PC-9 (cell line): Measurements from ENCODE around the gene RNLS. TPM values are rescaled to one million over a fixed set of nuclear protein-coding genes. Genes with fewer than 3 reads are reported as not detected.

ENCODE experiments used
- BruUV-seq: library from RNA; stranded (reverse); fragments of 400-500 nt; replicated peaks from 2 replicates; lab custom pipeline; 2021; lab: Mats Ljungman, UMichigan
- CTCF ChIA-PET: fragments of 300-600 bp; sonication (Branson Sonifier 250); formaldehyde crosslinking; loops from one replicate; lab custom pipeline; 2022; ENCODE audit warnings: antibody characterized with exemption; lab: Charles Lee
- POLR2A ChIA-PET: fragments of 300-600 bp; sonication (Branson Sonifier 250); formaldehyde crosslinking; loops from one replicate; lab custom pipeline; 2022; ENCODE audit warnings: antibody characterized with exemption; ENCODE audit not compliant: unreplicated experiment; lab: Charles Lee
- DNase-seq, 2 experiments: peaks; one replicate each; pipeline versions ENCODE4 v3.0.0 to v3.0.0-alpha.2; 2015 to 2022; ENCODE audit warnings: mixed read lengths in 1 of 2
- H2AFZ ChIP-seq: fragments of 200-600 bp; sonication (generic); 2 replicates; pipeline ENCODE4 v1.8.1; 2017; ENCODE audit warnings: antibody characterized with exemption
- H3F3A ChIP-seq: fragments of 200-600 bp; sonication (generic); 2 replicates; pipeline ENCODE4 v1.8.1; 2017; ENCODE audit warnings: antibody characterized with exemption, mild to moderate bottlenecking, low read depth; ENCODE audit not compliant: insufficient read depth
- H3K27ac ChIP-seq: fragments of 200-600 bp; sonication (generic); 2 replicates; pipeline ENCODE4 v1.6.1; 2016; ENCODE audit warnings: mixed run types
- H3K27me3 ChIP-seq: fragments of 200-600 bp; sonication (generic); 2 replicates; pipeline ENCODE4 v1.6.1; 2016; ENCODE audit warnings: low read depth, mixed run types; ENCODE audit not compliant: insufficient read depth
- H3K36me3 ChIP-seq: fragments of 200-600 bp; sonication (generic); 2 replicates; pipeline ENCODE4 v1.6.1; 2016; ENCODE audit warnings: low read depth, mixed run types
- H3K4me1 ChIP-seq: fragments of 200-600 bp; sonication (generic); replicated peaks from 2 replicates; pipeline ENCODE4 v1.6.1; 2016; ENCODE audit warnings: mixed run types; ENCODE audit not compliant: insufficient read depth
- H3K4me2 ChIP-seq: fragments of 200-600 bp; sonication (generic); 2 replicates; pipeline ENCODE4 v1.6.1; 2017; ENCODE audit warnings: mixed run types
- H3K4me3 ChIP-seq: fragments of 200-600 bp; sonication (generic); 2 replicates; pipeline ENCODE4 v1.6.1; 2016; ENCODE audit warnings: mixed run types
- H3K79me2 ChIP-seq: fragments of 200-600 bp; sonication (generic); 2 replicates; pipeline ENCODE4 v1.6.1; 2017; ENCODE audit warnings: low read depth, mixed run types
- H3K9me2 ChIP-seq: fragments of 200-600 bp; sonication (generic); 2 replicates; pipeline ENCODE4 v1.8.1; 2017; ENCODE audit warnings: mild to moderate bottlenecking; ENCODE audit not compliant: insufficient read depth
- H3K9me3 ChIP-seq: fragments of 200-600 bp; sonication (generic); 2 replicates; pipeline ENCODE4 v1.8.1; 2016; ENCODE audit warnings: low read depth; ENCODE audit not compliant: insufficient read depth
- H4K20me1 ChIP-seq: fragments of 200-600 bp; sonication (generic); 2 replicates; pipeline ENCODE4 v1.8.1; 2017; ENCODE audit not compliant: insufficient read depth
- EZH2 ChIP-seq: fragments of 200-600 bp; sonication (generic); IDR thresholded peaks from 2 replicates; pipeline ENCODE4 v1.8.0; 2017; ENCODE audit warnings: antibody characterized with exemption, low read depth
- intact Hi-C: fragments of 100-400 bp; cut with micrococcal nuclease; formaldehyde crosslinking; loops from one replicate; pipeline ENCODE4 v1.10.0; 2022; ENCODE audit not compliant: unreplicated experiment
- total RNA-seq: library from RNA; stranded (reverse); gene quantifications from 2 replicates; pipeline ENCODE4 v1.2.3, GENCODE V29; 2021
- TF ChIP-seq, protein P1 (sequence below): fragments of 200-600 bp; sonication (generic); conservative IDR thresholded peaks from 2 replicates; pipeline ENCODE4 v1.6.1; 2017; ENCODE audit warnings: mixed run types, antibody characterized with exemption, mild to moderate bottlenecking, moderate library complexity

The RNLS gene
- total RNA-seq, 1 experiment from 2014 or later = not detected

DNA sequence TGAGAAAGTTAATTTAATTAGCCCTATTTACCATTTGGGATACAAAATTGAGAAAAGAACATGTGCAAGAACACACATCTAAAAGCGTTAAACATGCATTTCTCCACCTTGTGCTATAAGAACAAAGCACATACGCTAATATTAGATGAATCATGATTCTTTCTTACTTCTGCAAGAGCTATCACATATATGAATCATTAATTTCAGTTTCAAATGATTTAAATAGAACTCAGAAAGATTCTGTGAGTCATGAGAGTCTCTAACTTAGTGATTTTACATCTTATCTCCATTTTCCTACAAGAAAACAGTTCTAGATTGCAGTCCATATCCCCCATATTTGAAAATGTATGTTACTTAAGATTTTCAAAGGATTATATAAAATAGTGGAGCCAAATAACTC, 173.9 kb downstream of the RNLS start:
- BruUV-seq = no TSS peak
- Histone ChIP-seq H3K4me2 (no peak overlapping the region), H2AFZ (no peak overlapping the region), H3K9me2 (no peaks in the 10 kb centered on the region; the same call in 1 of the 2 replicates), H3F3A (no peaks in the 10 kb centered on the region), H3K27me3 (no peaks in the 10 kb centered on the region), H3K27ac (no peak overlapping the region), H3K79me2 (no peaks in the 10 kb centered on the region), H3K9me3 (no peaks in the 10 kb centered on the region), H4K20me1 (no peaks in the 10 kb centered on the region), H3K36me3 (no peaks in the 10 kb centered on the region), H3K4me3 (no peak overlapping the region), H3K4me1 (no peaks in the 10 kb centered on the region)
- intact Hi-C loops = no loop called here
- no peak for DNase-seq
- ChIA-PET POLR2A (no interaction called here), CTCF (no interaction called here)
- TF ChIP-seq EZH2 = no peak
- TF ChIP-seq, protein P1, sequence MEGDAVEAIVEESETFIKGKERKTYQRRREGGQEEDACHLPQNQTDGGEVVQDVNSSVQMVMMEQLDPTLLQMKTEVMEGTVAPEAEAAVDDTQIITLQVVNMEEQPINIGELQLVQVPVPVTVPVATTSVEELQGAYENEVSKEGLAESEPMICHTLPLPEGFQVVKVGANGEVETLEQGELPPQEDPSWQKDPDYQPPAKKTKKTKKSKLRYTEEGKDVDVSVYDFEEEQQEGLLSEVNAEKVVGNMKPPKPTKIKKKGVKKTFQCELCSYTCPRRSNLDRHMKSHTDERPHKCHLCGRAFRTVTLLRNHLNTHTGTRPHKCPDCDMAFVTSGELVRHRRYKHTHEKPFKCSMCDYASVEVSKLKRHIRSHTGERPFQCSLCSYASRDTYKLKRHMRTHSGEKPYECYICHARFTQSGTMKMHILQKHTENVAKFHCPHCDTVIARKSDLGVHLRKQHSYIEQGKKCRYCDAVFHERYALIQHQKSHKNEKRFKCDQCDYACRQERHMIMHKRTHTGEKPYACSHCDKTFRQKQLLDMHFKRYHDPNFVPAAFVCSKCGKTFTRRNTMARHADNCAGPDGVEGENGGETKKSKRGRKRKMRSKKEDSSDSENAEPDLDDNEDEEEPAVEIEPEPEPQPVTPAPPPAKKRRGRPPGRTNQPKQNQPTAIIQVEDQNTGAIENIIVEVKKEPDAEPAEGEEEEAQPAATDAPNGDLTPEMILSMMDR = no peak

DNA sequence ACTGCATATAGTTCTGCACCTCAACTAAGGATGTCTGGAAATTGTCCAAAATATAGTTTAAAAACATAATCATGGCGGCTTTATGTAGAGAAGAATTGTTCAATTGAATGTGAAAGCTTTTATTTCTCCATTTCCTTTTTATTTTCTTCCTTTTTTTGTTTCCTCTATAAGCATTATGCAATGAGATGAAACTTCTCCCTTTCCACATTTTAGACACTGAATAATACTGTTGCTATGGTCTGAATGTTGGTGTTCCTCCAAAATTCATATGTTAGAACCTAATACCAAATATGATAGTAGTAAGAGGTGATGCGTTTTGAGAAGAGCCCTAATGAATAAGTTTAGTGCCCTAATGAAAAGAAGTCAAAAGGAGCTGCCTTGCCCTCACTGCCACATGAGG, 175.0 kb downstream of the RNLS start:
- Histone ChIP-seq H4K20me1 (no peaks in the 10 kb centered on the region), H3K4me1 (no peaks in the 10 kb centered on the region), H3K9me2 (no peaks in the 10 kb centered on the region; the same call in 1 of the 2 replicates), H3K4me3 (no peak overlapping the region), H3K36me3 (no peaks in the 10 kb centered on the region), H3K27me3 (no peaks in the 10 kb centered on the region), H3F3A (no peaks in the 10 kb centered on the region), H3K79me2 (no peaks in the 10 kb centered on the region), H3K9me3 (no peaks in the 10 kb centered on the region), H3K27ac (no peak overlapping the region), H3K4me2 (no peak overlapping the region), H2AFZ (no peak overlapping the region)
- TF ChIP-seq, protein P1 = no peak
- no peak for TF ChIP-seq EZH2
- intact Hi-C loops = no loop called here
- no peak for DNase-seq
- ChIA-PET CTCF (no interaction called here), POLR2A (no interaction called here)
- BruUV-seq = no TSS peak

DNA sequence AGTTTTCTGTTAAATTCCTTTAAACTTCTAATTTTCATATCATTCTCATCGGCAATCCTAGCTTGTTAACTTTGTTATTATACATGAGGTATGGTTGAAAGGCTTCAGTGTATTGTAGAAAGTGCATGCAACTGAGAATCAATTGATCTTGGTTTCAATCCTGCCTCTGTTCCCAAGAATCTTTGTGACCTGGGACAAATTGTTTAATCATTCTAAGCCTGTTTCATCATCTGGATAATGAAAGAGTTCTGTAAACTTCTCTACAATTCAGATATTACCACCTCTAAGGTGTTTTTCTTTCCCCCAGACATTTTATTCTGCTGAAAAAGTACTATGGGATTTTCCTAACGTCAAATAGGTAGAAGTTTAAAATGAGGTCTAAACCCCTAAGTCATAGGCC, 179.0 kb downstream of the RNLS start:
- Histone ChIP-seq H3K9me3 (peaks cover 4% of the 10 kb centered on the region; the same call in 1 of the 2 replicates), H2AFZ (no peak overlapping the region), H3F3A (no peaks in the 10 kb centered on the region), H3K4me2 (no peak overlapping the region), H3K27me3 (no peaks in the 10 kb centered on the region), H3K27ac (no peak overlapping the region), H4K20me1 (no peaks in the 10 kb centered on the region), H3K79me2 (no peaks in the 10 kb centered on the region), H3K4me1 (no peaks in the 10 kb centered on the region), H3K36me3 (no peaks in the 10 kb centered on the region), H3K4me3 (no peak overlapping the region), H3K9me2 (no peaks in the 10 kb centered on the region)
- BruUV-seq = no TSS peak
- TF ChIP-seq EZH2 = no peak
- TF ChIP-seq, protein P1 = no peak
- no peak for DNase-seq
- ChIA-PET CTCF (no interaction called here), POLR2A (interaction anchor here (0.5 to 0.7 kb wide), 2 partner anchors 148 to 452 kb away, joined by 5 to 18 read pairs; no protein-coding TSS in a partner anchor)
- intact Hi-C loops = loop anchor here (5.0 kb wide), 1 partner anchor 148 kb away; no protein-coding TSS in a partner anchor
